ENCODE results near the gene SLC35G4. TPM values are rescaled to one million over a fixed set of nuclear protein-coding genes. Genes with fewer than 3 reads are reported as not detected.

Gene SLC35G4
- total RNA-seq, 2 donors from 2014 or later = not detected

- Histone ChIP-seq H3K9me3 (no peaks in the 10 kb centered on the region), H3K27ac (no peak overlapping the region), H3K4me3 (no peak overlapping the region), H3K27me3 (no peaks in the 10 kb centered on the region), H3K36me3 (no peaks in the 10 kb centered on the region), H3K4me1 (no peaks in the 10 kb centered on the region)
- TF ChIP-seq CTCF (IDR thresholded peaks at IDR 0.05) = no peak
- no peak for DNase-seq (ENCODE audit: low spot score)
Measured at GRCh38 chr18:11570769-11571412, 38.5 kb upstream of the SLC35G4 start.

GRCh38 chr18:11572201-11572600 lies 37.2 kb upstream of the SLC35G4 start:
- DNase-seq (ENCODE audit: low spot score) = no peak
- Histone ChIP-seq H3K4me3 (no peak overlapping the region), H3K4me1 (no peaks in the 10 kb centered on the region), H3K27ac (no peak overlapping the region), H3K36me3 (no peaks in the 10 kb centered on the region), H3K27me3 (no peaks in the 10 kb centered on the region), H3K9me3 (no peaks in the 10 kb centered on the region)
- TF ChIP-seq CTCF (IDR thresholded peaks at IDR 0.05) = no peak

GRCh38 chr18:11574545-11574944 lies 34.9 kb upstream of the SLC35G4 start:
- no peak for TF ChIP-seq CTCF (IDR thresholded peaks at IDR 0.05)
- no peaks in the 10 kb centered on the region for H3K36me3 ChIP-seq
- no peaks in the 10 kb centered on the region for H3K9me3 ChIP-seq
- H3K4me3 ChIP-seq = no peak overlapping the region
- H3K27ac ChIP-seq = no peak overlapping the region
- H3K27me3 ChIP-seq = no peaks in the 10 kb centered on the region
- no peak for DNase-seq (ENCODE audit: low spot score)
- H3K4me1 ChIP-seq = no peaks in the 10 kb centered on the region

GRCh38 chr18:11577271-11578112 lies 31.9 kb upstream of the SLC35G4 start:
- Histone ChIP-seq H3K27ac (no peak overlapping the region), H3K27me3 (no peaks in the 10 kb centered on the region), H3K4me1 (no peaks in the 10 kb centered on the region), H3K9me3 (no peaks in the 10 kb centered on the region), H3K4me3 (no peak overlapping the region), H3K36me3 (no peaks in the 10 kb centered on the region)
- no peak for TF ChIP-seq CTCF (IDR thresholded peaks at IDR 0.05)
- no peak for DNase-seq (ENCODE audit: low spot score)

GRCh38 chr18:11578799-11579198 lies 30.6 kb upstream of the SLC35G4 start:
- no peak for DNase-seq (ENCODE audit: low spot score)
- TF ChIP-seq CTCF (IDR thresholded peaks at IDR 0.05) = no peak
- Histone ChIP-seq H3K27me3 (no peaks in the 10 kb centered on the region), H3K9me3 (no peaks in the 10 kb centered on the region), H3K4me1 (no peaks in the 10 kb centered on the region), H3K36me3 (no peaks in the 10 kb centered on the region), H3K27ac (no peak overlapping the region), H3K4me3 (no peak overlapping the region)
